Activated T-helper 2 cell treated with anti-CD3 and anti-CD28 coated beads, Interferon-gamma antibody, Interleukin-2, Interleukin-4, amounts not matched to agents 10 μg/mL and 5 μg/mL and 100 μg/mL, durations not matched to agents 14 hours and 24 hours and 36 hours (primary cell): ENCODE data around the gene DLD. TPM values are rescaled to one million over a fixed set of nuclear protein-coding genes. Genes with fewer than 3 reads are reported as not detected.

Source experiments
- DNase-seq: peaks from one replicate; pipeline ENCODE4 v3.0.0; 2021; ENCODE audit warnings: low spot score
- H3K27ac Mint-ChIP-seq: one replicate; pipeline ENCODE4 v1.8.0; 2021; ENCODE audit warnings: mixed read lengths
- H3K27me3 Mint-ChIP-seq: one replicate; pipeline ENCODE4 v1.8.0; 2021; ENCODE audit warnings: low read depth, mixed read lengths
- H3K36me3 Mint-ChIP-seq: one replicate; pipeline ENCODE4 v1.8.0; 2021; ENCODE audit warnings: low read depth, mixed read lengths
- H3K4me1 Mint-ChIP-seq: one replicate; pipeline ENCODE4 v1.8.0; 2021; ENCODE audit warnings: low read depth, mixed read lengths
- H3K4me3 Mint-ChIP-seq: one replicate; pipeline ENCODE4 v1.8.0; 2021; ENCODE audit warnings: low read depth, mild to moderate bottlenecking, moderate library complexity, mixed read lengths
- H3K9me3 Mint-ChIP-seq: one replicate; pipeline ENCODE4 v1.8.0; 2021; ENCODE audit warnings: mixed read lengths
- intact Hi-C: fragments of 100-400 bp; cut with micrococcal nuclease; formaldehyde crosslinking; loops from one replicate; pipeline ENCODE4 v1.15.1; 2023
- total RNA-seq: library from RNA; stranded (reverse); gene quantifications from 2 replicates; pipeline ENCODE4 v1.2.3, GENCODE V29; 2022

DLD gene
- total RNA-seq, 1 donor from 2014 or later = 104 TPM

DNA sequence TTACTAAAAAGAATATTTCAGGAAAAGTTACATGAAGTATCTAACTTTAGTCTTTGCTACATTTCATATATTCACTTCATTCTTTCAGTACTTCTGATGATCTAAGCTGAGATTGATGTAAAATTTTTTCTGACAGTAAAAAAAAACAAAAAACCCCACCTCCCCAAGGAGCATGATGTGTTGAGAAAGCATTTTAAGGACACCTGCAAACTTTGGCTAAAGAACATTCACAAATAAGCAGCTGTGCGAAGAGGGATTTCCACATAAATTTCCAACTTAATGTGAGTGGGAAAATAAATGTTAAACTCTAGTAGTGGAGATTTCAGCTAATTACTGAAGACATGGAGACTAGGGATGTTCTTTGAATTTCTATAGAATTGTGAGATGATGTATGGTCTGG lies 35.5 kb downstream of the DLD start:
- no peak for DNase-seq
- H3K4me1 Mint-ChIP-seq = peaks cover 34% of the 10 kb centered on the region
- no peak overlapping the region for H3K27ac Mint-ChIP-seq
- no peak overlapping the region for H3K4me3 Mint-ChIP-seq
- H3K27me3 Mint-ChIP-seq = no peaks in the 10 kb centered on the region
- peaks cover 60% of the 10 kb centered on the region for H3K36me3 Mint-ChIP-seq
- intact Hi-C loops = loop anchor here (10.0 kb wide), 1 partner anchor 78 kb away; the partner anchor contains the start of gene LAMB1
- peaks cover 4% of the 10 kb centered on the region for H3K9me3 Mint-ChIP-seq

- intact Hi-C loops = loop anchor here (5.0 kb wide), 1 partner anchor 205 kb away; no protein-coding TSS in a partner anchor
- DNase-seq = no peak
- no peak overlapping the region for H3K4me3 Mint-ChIP-seq
- no peak overlapping the region for H3K27ac Mint-ChIP-seq
- no peaks in the 10 kb centered on the region for H3K27me3 Mint-ChIP-seq
- H3K9me3 Mint-ChIP-seq = no peaks in the 10 kb centered on the region
- H3K36me3 Mint-ChIP-seq = peaks cover 32% of the 10 kb centered on the region
- peaks cover 21% of the 10 kb centered on the region for H3K4me1 Mint-ChIP-seq
These were observed 40.9 kb downstream of the DLD start for GRCh38 chr7:107931740-107932515.

DNA sequence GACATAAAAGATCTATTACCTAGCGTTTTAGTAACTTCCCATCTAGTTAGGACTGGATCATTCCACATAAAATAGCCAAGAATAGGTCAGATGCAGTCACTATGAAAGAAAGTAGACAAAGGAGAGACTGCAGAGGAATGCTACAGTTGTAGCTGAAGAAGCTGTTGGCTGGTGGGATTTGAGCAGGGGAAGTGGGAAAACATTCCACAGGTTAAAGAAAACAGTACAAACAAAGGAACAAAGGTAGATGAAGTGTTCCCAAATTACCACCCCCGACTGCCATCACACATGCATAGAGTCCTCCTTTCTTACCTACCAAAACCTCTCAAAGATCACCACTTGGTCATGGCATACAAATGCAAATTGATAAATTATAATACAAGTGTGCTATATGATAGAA lies 41.8 kb downstream of the DLD start:
- Mint-ChIP-seq H3K36me3 (peaks cover 26% of the 10 kb centered on the region), H3K9me3 (no peaks in the 10 kb centered on the region), H3K4me3 (no peak overlapping the region), H3K4me1 (peaks cover 23% of the 10 kb centered on the region), H3K27ac (no peak overlapping the region), H3K27me3 (no peaks in the 10 kb centered on the region)
- intact Hi-C loops = loop anchor here (5.0 kb wide), 1 partner anchor 204 kb away; no protein-coding TSS in a partner anchor
- no peak for DNase-seq

- no peak for DNase-seq
- Mint-ChIP-seq H3K27me3 (no peaks in the 10 kb centered on the region), H3K36me3 (peaks cover 26% of the 10 kb centered on the region), H3K4me3 (no peak overlapping the region), H3K4me1 (peaks cover 23% of the 10 kb centered on the region), H3K9me3 (no peaks in the 10 kb centered on the region), H3K27ac (peak overlapping the region; percentile 42)
- intact Hi-C loops = loop anchor here (5.0 kb wide), 1 partner anchor 204 kb away; no protein-coding TSS in a partner anchor
These were observed 42.5 kb downstream of the DLD start for GRCh38 chr7:107933386-107934013.

DNA sequence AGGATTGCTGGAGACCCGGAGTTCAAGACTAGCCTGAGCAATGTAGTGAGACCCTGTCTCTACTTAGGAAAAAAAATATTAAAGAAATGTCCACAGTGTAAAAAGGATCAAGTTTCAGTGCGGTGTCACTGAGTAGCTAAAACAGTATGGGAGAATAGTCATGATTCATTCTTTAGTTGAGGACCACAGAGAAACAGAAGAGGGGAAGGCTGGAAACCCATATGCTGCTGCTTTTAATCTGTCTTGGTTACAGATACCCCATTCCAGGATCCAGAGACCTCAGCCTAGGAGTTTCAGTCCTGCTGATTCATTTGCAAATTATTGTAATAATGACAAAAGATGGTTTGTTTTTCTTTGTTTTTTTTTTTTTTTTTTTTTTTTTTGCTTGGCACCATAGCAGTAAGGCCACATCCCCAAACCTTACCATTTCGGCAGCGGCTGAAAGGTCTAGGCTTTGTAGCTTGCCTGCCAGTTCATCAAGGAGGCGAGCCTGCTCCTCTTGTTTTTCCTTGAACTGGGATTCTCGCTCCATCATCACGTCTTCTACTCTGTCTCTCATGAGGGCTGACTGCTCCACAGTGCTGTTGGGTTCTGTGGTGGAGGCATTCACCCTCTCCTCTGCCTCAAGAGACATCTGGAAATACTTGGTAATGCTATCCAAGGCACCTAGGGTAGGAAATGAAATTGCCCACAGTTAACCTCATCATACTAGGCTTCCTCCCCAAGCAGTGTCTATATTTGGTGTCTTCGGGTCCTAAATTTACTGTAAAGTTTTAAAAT lies 44.2 kb downstream of the DLD start:
- Mint-ChIP-seq H3K27me3 (no peaks in the 10 kb centered on the region), H3K36me3 (peaks cover 16% of the 10 kb centered on the region), H3K9me3 (no peaks in the 10 kb centered on the region), H3K4me1 (peaks cover 23% of the 10 kb centered on the region), H3K4me3 (no peak overlapping the region), H3K27ac (no peak overlapping the region)
- no peak for DNase-seq
- intact Hi-C loops = loop anchor here (5.0 kb wide), 1 partner anchor 202 kb away; no protein-coding TSS in a partner anchor

GRCh38 chr7:107936312-107936711 lies 45.3 kb downstream of the DLD start:
- H3K27me3 Mint-ChIP-seq = no peaks in the 10 kb centered on the region
- peaks cover 21% of the 10 kb centered on the region for H3K4me1 Mint-ChIP-seq
- intact Hi-C loops = no loop called here
- no peaks in the 10 kb centered on the region for H3K9me3 Mint-ChIP-seq
- H3K27ac Mint-ChIP-seq = no peak overlapping the region
- H3K4me3 Mint-ChIP-seq = no peak overlapping the region
- no peak for DNase-seq
- peaks cover 15% of the 10 kb centered on the region for H3K36me3 Mint-ChIP-seq

DNA sequence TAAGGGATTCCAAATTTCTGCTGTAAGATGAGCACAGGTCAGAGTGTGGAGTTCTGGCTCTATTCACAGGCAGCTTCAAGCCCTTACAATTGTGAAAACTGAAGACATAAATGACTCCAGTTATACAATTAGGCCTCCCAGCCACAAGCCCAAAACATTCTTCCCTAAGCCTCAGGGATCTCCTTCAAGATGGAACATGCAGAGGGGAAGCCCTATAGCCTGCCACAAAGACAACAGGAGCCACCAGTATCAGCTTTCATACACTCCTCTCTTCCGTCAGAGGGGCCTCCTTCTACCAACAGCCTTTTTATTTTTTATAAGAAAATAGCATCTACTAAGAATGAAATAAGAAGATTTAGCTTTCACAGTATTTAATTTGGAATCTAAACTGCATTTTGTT lies 46.5 kb downstream of the DLD start:
- peaks cover 5% of the 10 kb centered on the region for H3K36me3 Mint-ChIP-seq
- no peak overlapping the region for H3K27ac Mint-ChIP-seq
- intact Hi-C loops = no loop called here
- no peaks in the 10 kb centered on the region for H3K27me3 Mint-ChIP-seq
- no peaks in the 10 kb centered on the region for H3K9me3 Mint-ChIP-seq
- DNase-seq = no peak
- H3K4me1 Mint-ChIP-seq = peaks cover 11% of the 10 kb centered on the region
- H3K4me3 Mint-ChIP-seq = no peak overlapping the region

DNA sequence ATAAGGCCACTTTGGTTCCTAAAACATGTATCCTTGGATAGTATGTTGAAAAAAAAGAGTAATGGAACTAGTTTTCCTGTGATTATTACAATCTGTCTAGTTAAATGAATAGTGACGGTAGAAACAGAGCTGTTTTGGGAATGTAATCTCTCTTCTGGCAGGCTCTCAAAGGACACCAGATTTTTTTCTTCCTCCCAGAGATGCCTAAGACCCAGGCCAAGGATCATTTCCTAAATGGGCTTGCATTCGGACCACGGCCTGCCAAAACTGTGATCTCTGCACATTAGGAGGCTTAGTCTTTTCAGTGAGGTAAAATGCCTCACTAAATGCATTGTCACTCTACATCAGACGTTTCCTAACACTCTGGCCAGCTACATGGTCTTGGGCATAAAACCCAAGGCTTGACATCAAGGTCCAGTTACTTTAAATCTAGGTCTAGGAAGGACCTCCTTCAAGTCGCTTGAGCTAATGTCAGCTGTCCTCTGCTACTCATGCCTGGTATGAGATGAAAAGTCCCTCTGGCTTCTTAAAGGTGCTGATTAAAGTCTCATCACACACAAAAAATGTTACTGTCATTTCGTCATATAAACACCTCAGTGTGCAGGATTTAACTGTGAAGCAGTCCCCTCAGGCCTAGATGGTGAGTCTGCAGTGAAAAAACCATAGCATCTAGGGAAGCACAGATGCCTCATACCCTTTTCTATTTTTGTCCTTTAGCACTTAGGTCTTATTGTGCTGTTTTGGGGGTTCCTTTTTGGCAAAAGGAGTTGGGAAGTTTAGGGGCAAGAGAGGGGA lies 47.7 kb downstream of the DLD start:
- intact Hi-C loops = no loop called here
- peaks cover 4% of the 10 kb centered on the region for H3K4me1 Mint-ChIP-seq
- no peaks in the 10 kb centered on the region for H3K36me3 Mint-ChIP-seq
- no peak overlapping the region for H3K27ac Mint-ChIP-seq
- no peaks in the 10 kb centered on the region for H3K9me3 Mint-ChIP-seq
- no peak overlapping the region for H3K4me3 Mint-ChIP-seq
- no peaks in the 10 kb centered on the region for H3K27me3 Mint-ChIP-seq
- no peak for DNase-seq

DNA sequence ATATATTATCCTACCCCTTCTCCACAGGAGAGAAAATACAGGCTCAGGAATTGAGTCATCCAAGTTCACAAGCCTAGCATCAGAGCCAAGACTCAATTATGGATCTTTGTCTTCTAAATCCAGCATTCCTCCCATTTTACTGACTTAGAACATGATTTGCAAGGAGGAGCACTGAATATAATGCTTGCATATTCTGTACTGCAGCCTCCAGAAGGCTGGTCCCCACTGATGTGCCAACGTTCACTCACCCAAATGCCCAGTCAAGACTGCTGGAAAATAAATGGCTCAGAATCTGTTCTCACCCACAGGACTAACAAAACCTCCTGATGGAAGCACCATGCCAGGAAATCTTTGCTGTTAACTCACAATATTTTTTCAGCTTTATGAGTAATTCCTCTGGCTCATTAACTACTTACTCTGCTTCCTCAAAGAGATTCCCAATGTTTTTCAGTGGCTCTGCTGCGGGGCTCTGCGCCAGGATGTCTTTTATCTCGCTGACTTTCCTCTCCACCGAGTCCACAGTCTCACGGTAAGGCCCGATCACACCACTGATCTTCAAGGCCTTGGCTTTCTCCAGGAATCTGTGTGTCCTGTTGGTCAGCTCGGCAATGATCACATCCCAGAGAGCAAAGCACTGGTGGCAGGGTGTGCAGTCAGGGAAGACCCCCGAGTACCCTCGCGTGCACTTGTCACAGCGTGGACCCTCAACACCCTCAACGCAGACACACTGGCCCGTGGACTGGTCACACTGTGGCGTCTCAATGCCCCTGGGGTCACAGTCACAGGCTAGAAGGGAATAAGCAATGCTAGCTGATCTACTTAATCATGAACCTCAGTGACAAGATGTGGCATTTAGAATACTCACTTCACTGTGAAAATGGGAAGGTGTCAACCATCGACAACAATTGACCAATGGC lies 48.8 kb downstream of the DLD start:
- Mint-ChIP-seq H3K27me3 (no peaks in the 10 kb centered on the region), H3K9me3 (no peaks in the 10 kb centered on the region), H3K36me3 (no peaks in the 10 kb centered on the region), H3K4me3 (no peak overlapping the region), H3K4me1 (peaks cover 2% of the 10 kb centered on the region), H3K27ac (no peak overlapping the region)
- intact Hi-C loops = no loop called here
- DNase-seq = no peak

- Mint-ChIP-seq H3K4me1 (peaks cover 2% of the 10 kb centered on the region), H3K27ac (no peak overlapping the region), H3K4me3 (no peak overlapping the region), H3K27me3 (no peaks in the 10 kb centered on the region), H3K36me3 (no peaks in the 10 kb centered on the region), H3K9me3 (no peaks in the 10 kb centered on the region)
- intact Hi-C loops = no loop called here
- no peak for DNase-seq
These were observed 50.0 kb downstream of the DLD start for GRCh38 chr7:107940951-107941350.

GRCh38 chr7:107943018-107943417 lies 52.0 kb downstream of the DLD start:
- Mint-ChIP-seq H3K27me3 (no peaks in the 10 kb centered on the region), H3K36me3 (no peaks in the 10 kb centered on the region), H3K4me1 (no peaks in the 10 kb centered on the region), H3K9me3 (no peaks in the 10 kb centered on the region), H3K27ac (no peak overlapping the region), H3K4me3 (no peak overlapping the region)
- DNase-seq = no peak
- intact Hi-C loops = no loop called here
